ENCODE data around the gene LLGL2. TPM values are rescaled to one million over a fixed set of nuclear protein-coding genes. Genes with fewer than 3 reads are reported as not detected.

LLGL2 gene
- total RNA-seq, 4 donors from 2014 or later, result 57.3 to 96.0 (median 79.6) TPM

- WGBS, 2 donors, result 77 to 79% methylated on average over 23 to 26 of the region's 27 CpGs
- intact Hi-C loops (cut with DNase I; ENCODE audit: low total_unique reads), result no loop called here
- no peak overlapping the region for H3K4me3 ChIP-seq (ENCODE audit: low read depth, poor library complexity, severe bottlenecking)
- no peak for DNase-seq (ENCODE audit: low spot score in 2 of 2)
- TF ChIP-seq CTCF (IDR thresholded peaks at IDR 0.05) (no peak), POLR2A (IDR thresholded peaks at IDR 0.05) (no peak)
These were observed 17.5 kb upstream of the LLGL2 start for GRCh38 chr17:75507733-75508719.

- no peak overlapping the region for H3K4me3 ChIP-seq (ENCODE audit: low read depth, poor library complexity, severe bottlenecking)
- DNase-seq (ENCODE audit: low spot score in 2 of 2), result no peak
- TF ChIP-seq CTCF (IDR thresholded peaks at IDR 0.05) (no peak), POLR2A (IDR thresholded peaks at IDR 0.05) (no peak)
- intact Hi-C loops (cut with DNase I; ENCODE audit: low total_unique reads), result no loop called here
- WGBS, 2 donors, result 51 to 61% methylated on average over 5 of the region's 5 CpGs
These were observed 16.6 kb upstream of the LLGL2 start for GRCh38 chr17:75508931-75509361.

GRCh38 chr17:75509528-75510258 lies 15.8 kb upstream of the LLGL2 start:
- intact Hi-C loops (cut with DNase I; ENCODE audit: low total_unique reads), result no loop called here
- peak in 1 of 2 donors; percentile 91 for DNase-seq (ENCODE audit: low spot score in 2 of 2)
- 53 to 54% methylated on average over 19 of the region's 19 CpGs for WGBS, 2 donors
- TF ChIP-seq POLR2A (IDR thresholded peaks at IDR 0.05), result no peak
- H3K4me3 ChIP-seq (ENCODE audit: low read depth, poor library complexity, severe bottlenecking), result no peak overlapping the region

GRCh38 chr17:75511270-75511609 lies 14.3 kb upstream of the LLGL2 start:
- no peak for DNase-seq (ENCODE audit: low spot score in 2 of 2)
- no peak overlapping the region for H3K4me3 ChIP-seq (ENCODE audit: low read depth, poor library complexity, severe bottlenecking)
- TF ChIP-seq POLR2A (IDR thresholded peaks at IDR 0.05), result no peak
- no peak for TF ChIP-seq CTCF (IDR thresholded peaks at IDR 0.05)
- 87 to 93% methylated on average over 4 of the region's 4 CpGs for WGBS, 2 donors
- intact Hi-C loops (cut with DNase I; ENCODE audit: low total_unique reads), result no loop called here

- no peak for TF ChIP-seq POLR2A (IDR thresholded peaks at IDR 0.05)
- TF ChIP-seq CTCF (IDR thresholded peaks at IDR 0.05), result peak in 1 of 3 donors; percentile 25
- no peak overlapping the region for H3K4me3 ChIP-seq (ENCODE audit: low read depth, poor library complexity, severe bottlenecking)
- intact Hi-C loops (cut with DNase I; ENCODE audit: low total_unique reads), result no loop called here
- 73 to 77% methylated on average over 11 to 13 of the region's 13 CpGs for WGBS, 2 donors
- DNase-seq (ENCODE audit: low spot score in 2 of 2), result no peak
These were observed 13.6 kb upstream of the LLGL2 start for GRCh38 chr17:75511610-75512575.
